Neuron (in vitro differentiated cells): ENCODE data around the gene CBX8.

Experiments
- H2AFZ ChIP-seq: one replicate; pipeline ENCODE4 v1.6.1; 2013; ENCODE audit warnings: low read depth, mild to moderate bottlenecking, inconsistent platforms, low read length, moderate library complexity
- H3K27me3 ChIP-seq: one replicate; pipeline ENCODE4 v1.6.1; 2013; ENCODE audit warnings: low read length; ENCODE audit not compliant: insufficient read depth
- H3K36me3 ChIP-seq: one replicate; pipeline ENCODE4 v1.6.1; 2013; ENCODE audit warnings: low read length; ENCODE audit not compliant: insufficient read depth
- H3K4me1 ChIP-seq: one replicate; pipeline ENCODE4 v1.6.1; 2013; ENCODE audit warnings: low read length; ENCODE audit not compliant: insufficient read depth
- H3K4me3 ChIP-seq: 2 replicates; pipeline ENCODE4 v1.5.1; 2013; ENCODE audit warnings: mild to moderate bottlenecking, low read length, moderate library complexity
- H3K9me3 ChIP-seq: one replicate; pipeline ENCODE4 v1.6.1; 2013; ENCODE audit warnings: low read length

CBX8 gene

GRCh38 chr17:79811868-79812352 is 15.0 kb upstream of the CBX8 start:
- Histone ChIP-seq H3K4me1 (peaks cover 42% of the 10 kb centered on the region), H3K27me3 (peaks cover 39% of the 10 kb centered on the region), H3K36me3 (no peaks in the 10 kb centered on the region), H2AFZ (peak overlapping the region; percentile 1), H3K9me3 (no peaks in the 10 kb centered on the region), H3K4me3 (peak overlapping the region; percentile 51)

- H3K4me3 ChIP-seq, result peak overlapping the region; percentile 51
- H3K36me3 ChIP-seq, result no peaks in the 10 kb centered on the region
- H3K27me3 ChIP-seq, result peaks cover 39% of the 10 kb centered on the region
- peak overlapping the region; percentile 1 for H2AFZ ChIP-seq
- peaks cover 42% of the 10 kb centered on the region for H3K4me1 ChIP-seq
- no peaks in the 10 kb centered on the region for H3K9me3 ChIP-seq
Measured at GRCh38 chr17:79811011-79811867, 14.4 kb upstream of the CBX8 start.

- H3K9me3 ChIP-seq, result no peaks in the 10 kb centered on the region
- H2AFZ ChIP-seq, result no peak overlapping the region
- H3K4me1 ChIP-seq, result peaks cover 42% of the 10 kb centered on the region
- H3K4me3 ChIP-seq, result peak overlapping the region; percentile 51
- H3K27me3 ChIP-seq, result peaks cover 47% of the 10 kb centered on the region
- H3K36me3 ChIP-seq, result no peaks in the 10 kb centered on the region
Measured at GRCh38 chr17:79810130-79811010, 13.5 kb upstream of the CBX8 start.

- no peaks in the 10 kb centered on the region for H3K9me3 ChIP-seq
- H2AFZ ChIP-seq, result no peak overlapping the region
- H3K4me3 ChIP-seq, result peak overlapping the region; percentile 40
- H3K36me3 ChIP-seq, result no peaks in the 10 kb centered on the region
- peaks cover 44% of the 10 kb centered on the region for H3K4me1 ChIP-seq
- peaks cover 55% of the 10 kb centered on the region for H3K27me3 ChIP-seq
Measured at GRCh38 chr17:79809530-79810129, 12.8 kb upstream of the CBX8 start.

GRCh38 chr17:79808763-79809529 is 12.1 kb upstream of the CBX8 start:
- Histone ChIP-seq H3K27me3 (peaks cover 62% of the 10 kb centered on the region), H3K9me3 (no peaks in the 10 kb centered on the region), H3K4me1 (peaks cover 42% of the 10 kb centered on the region), H3K4me3 (no peak overlapping the region), H3K36me3 (no peaks in the 10 kb centered on the region), H2AFZ (no peak overlapping the region)

- Histone ChIP-seq H3K4me1 (peaks cover 30% of the 10 kb centered on the region), H2AFZ (no peak overlapping the region), H3K36me3 (no peaks in the 10 kb centered on the region), H3K27me3 (peaks cover 72% of the 10 kb centered on the region), H3K4me3 (no peak overlapping the region), H3K9me3 (no peaks in the 10 kb centered on the region)
Measured at GRCh38 chr17:79806863-79807720, 10.2 kb upstream of the CBX8 start.

GRCh38 chr17:79806446-79806760 is 9.5 kb upstream of the CBX8 start:
- Histone ChIP-seq H3K9me3 (no peaks in the 10 kb centered on the region), H3K4me1 (peaks cover 23% of the 10 kb centered on the region), H3K36me3 (no peaks in the 10 kb centered on the region), H2AFZ (no peak overlapping the region), H3K27me3 (peaks cover 76% of the 10 kb centered on the region), H3K4me3 (no peak overlapping the region)

GRCh38 chr17:79804856-79805696 is 8.2 kb upstream of the CBX8 start:
- Histone ChIP-seq H3K36me3 (no peaks in the 10 kb centered on the region), H3K4me3 (no peak overlapping the region), H2AFZ (no peak overlapping the region), H3K4me1 (peaks cover 26% of the 10 kb centered on the region), H3K27me3 (peaks cover 88% of the 10 kb centered on the region), H3K9me3 (no peaks in the 10 kb centered on the region)

- Histone ChIP-seq H3K4me1 (peaks cover 29% of the 10 kb centered on the region), H3K4me3 (peak overlapping the region; percentile 31), H3K27me3 (peaks cover 96% of the 10 kb centered on the region), H3K36me3 (no peaks in the 10 kb centered on the region), H3K9me3 (no peaks in the 10 kb centered on the region), H2AFZ (peak overlapping the region; percentile 4)
Measured at GRCh38 chr17:79803997-79804855, 7.3 kb upstream of the CBX8 start.

- Histone ChIP-seq H3K4me3 (peak overlapping the region; percentile 31), H3K27me3 (peaks cover 96% of the 10 kb centered on the region), H3K36me3 (no peaks in the 10 kb centered on the region), H3K4me1 (peaks cover 32% of the 10 kb centered on the region), H2AFZ (peak overlapping the region; percentile 4), H3K9me3 (no peaks in the 10 kb centered on the region)
Measured at GRCh38 chr17:79803421-79803996, 6.6 kb upstream of the CBX8 start.
